ENCODE measurements around the gene GRN.
"Not testable (repeated sequence)": the region's sequence is repeated elsewhere in the genome, so short reads cannot be mapped to it uniquely, and the experiment has no call there.

The GRN gene

DNA sequence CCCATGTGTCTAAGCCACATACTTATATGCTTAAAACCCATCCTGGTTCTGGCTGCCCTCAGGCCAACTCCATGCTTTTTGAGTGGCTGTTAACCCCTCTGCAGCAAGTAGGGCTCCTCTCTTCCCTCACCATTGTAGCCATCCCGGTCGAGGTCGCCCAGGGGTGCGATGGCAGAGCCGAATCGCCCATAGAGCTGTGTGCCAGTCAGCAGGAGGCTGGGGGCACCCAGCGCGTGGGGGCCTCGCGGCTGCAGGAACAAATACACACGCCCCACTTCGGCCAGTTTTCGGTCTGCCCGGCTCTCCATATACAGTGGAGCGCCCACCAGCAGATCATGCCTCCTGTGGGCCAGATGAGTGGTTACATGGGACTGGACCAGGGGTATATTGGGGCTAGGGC is 38.3 kb downstream of the GRN start:
- DNase-seq (ENCODE audit: low spot score) = no peak

DNA sequence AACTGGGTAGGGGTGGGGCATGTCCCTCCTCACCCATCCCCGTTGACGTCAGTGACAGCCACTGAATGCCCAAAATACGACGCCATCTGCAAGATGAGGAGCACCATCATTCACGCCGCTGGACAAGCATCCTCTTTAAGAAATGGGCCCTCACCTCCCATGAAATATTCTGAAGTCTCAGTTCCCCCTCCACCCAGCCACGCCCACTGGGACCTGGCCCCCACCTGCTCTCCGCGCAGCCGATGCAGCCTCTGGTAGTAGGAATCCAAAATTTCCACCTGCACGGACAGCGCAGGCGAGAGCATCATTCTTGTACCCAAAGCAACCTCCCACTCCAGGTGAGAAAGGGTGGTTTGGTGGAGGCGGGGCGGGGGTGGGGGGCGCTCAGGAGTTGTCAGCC is 38.8 kb downstream of the GRN start:
- DNase-seq (ENCODE audit: low spot score) = no peak

- DNase-seq (ENCODE audit: low spot score) = no peak
Observed at GRCh38 chr17:44384281-44384822, 39.2 kb downstream of the GRN start.

GRCh38 chr17:44384823-44385286 is 39.8 kb downstream of the GRN start:
- no peak for DNase-seq (ENCODE audit: low spot score)

GRCh38 chr17:44385287-44386181 is 40.4 kb downstream of the GRN start:
- no peak for DNase-seq (ENCODE audit: low spot score)

- no peak for DNase-seq (ENCODE audit: low spot score)
Observed at GRCh38 chr17:44386182-44386525, 41.1 kb downstream of the GRN start.

DNA sequence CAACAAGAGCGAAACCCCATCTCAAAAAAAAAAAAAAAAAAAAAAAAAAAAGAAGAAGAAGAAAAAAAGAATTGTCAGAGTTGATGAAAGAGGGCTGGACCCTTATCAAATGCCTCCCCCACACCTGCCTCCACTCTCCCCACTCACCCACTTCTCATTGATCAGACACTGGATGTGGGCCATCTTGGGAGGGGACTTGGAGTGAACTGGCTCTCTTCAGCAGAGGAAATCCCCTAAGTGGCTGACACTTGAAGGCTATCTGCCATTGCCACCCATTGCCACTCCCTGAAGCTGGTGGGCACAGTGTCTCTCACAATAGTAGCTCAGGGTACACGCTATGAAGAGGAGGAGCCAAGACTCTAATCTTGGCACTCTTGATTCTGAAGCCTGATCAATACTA is 42.7 kb downstream of the GRN start:
- DNase-seq (ENCODE audit: low spot score) = no peak

- no peak for DNase-seq (ENCODE audit: low spot score)
Observed at GRCh38 chr17:44389281-44389680, 44.2 kb downstream of the GRN start, which contains the start of gene ITGA2B. TSS of gene ITGA2B (minus strand) at chr17:44389649. CDS start at chr17:44389473, 176 bp downstream.

GRCh38 chr17:44389723-44390202 is 44.7 kb downstream of the GRN start:
- no peak for DNase-seq (ENCODE audit: low spot score)

GRCh38 chr17:44390250-44390870 is 45.3 kb downstream of the GRN start:
- DNase-seq (ENCODE audit: low spot score) = no peak

GRCh38 chr17:44394112-44394511 is 49.0 kb downstream of the GRN start:
- not testable (repeated sequence) for DNase-seq (ENCODE audit: low spot score)

DNA sequence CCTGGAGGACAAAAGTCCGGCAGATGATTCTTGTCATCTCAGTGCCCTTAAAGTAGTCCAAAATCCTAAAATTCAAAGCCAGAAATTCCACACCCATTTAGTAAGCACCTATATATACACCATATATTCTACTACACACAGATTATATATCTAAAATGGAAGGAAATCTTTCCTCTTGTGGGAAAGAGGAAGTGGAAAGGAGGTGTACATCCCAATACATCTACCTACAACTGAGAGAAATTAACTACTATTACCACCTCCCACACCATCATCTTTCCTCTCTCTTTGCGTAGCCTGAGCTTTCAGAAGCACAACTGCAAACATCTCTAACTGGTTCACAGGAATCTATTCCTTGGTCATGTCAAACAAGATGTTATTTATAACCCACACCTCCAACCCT is 49.7 kb downstream of the GRN start:
- no peak for DNase-seq (ENCODE audit: low spot score)

GRCh38 chr17:44396946-44397345 is 51.8 kb downstream of the GRN start:
- no peak for DNase-seq (ENCODE audit: low spot score)

GRCh38 chr17:44397479-44398440 is 52.7 kb downstream of the GRN start:
- DNase-seq (ENCODE audit: low spot score) = no peak

GRCh38 chr17:44398692-44399691 is 53.9 kb downstream of the GRN start:
- peak; percentile 14 for DNase-seq (ENCODE audit: low spot score)

DNA sequence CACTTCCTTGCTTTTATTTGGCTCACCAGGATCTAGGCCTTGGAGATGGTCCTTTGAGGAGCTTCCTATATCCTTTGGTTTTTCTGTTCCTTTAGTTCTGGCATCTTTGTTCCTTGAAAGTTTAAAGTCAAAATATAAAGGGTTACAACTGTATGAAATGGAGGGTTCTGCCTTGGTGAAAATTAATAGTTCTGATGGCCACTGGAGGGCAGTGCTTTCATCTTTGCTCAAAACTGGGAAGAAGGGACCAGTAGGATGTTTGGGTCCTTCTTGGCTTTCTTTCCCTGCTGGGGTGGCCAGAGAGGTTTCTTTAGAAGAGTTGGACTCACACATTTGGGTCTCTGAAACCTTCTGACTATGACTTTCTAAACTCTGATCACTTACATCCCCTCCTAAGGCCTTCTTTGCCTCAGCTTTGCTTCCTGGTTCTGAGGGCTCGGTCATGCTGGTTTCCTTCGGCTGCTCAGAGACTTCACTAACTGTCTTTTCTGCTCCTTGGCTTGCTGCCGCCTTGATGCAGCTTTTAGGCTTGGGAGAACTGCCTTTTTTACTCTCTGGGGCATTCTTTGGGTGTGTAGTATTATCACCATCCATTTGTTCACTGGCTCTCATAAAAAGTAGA is 55.2 kb downstream of the GRN start:
- DNase-seq (ENCODE audit: low spot score) = peak; percentile 15

Measured in RKO (cell line).